B cell (primary cell): Measurements from ENCODE around the gene MSI1. TPM values are rescaled to one million over a fixed set of nuclear protein-coding genes. Genes with fewer than 3 reads are reported as not detected.

Source experiments
- ATAC-seq: fragments of 200-7000 bp; cut with Tn5 transposase; one replicate; pipeline ENCODE4 v1.10.0; 2021; ENCODE audit warnings: low read depth, mild to moderate bottlenecking, moderate number of reproducible peaks, moderate library complexity
- CTCF ChIA-PET: fragments of 350-600 bp; sonication (Branson Sonifier 250); formaldehyde crosslinking; loops from one replicate; lab custom pipeline; 2021; ENCODE audit warnings: antibody characterized with exemption, inconsistent platforms; lab: Charles Lee
- POLR2A ChIA-PET: fragments of 350-600 bp; sonication (Branson Sonifier 250); formaldehyde crosslinking; loops from one replicate; lab custom pipeline; 2021; ENCODE audit warnings: antibody characterized with exemption; lab: Charles Lee
- DNase-seq: peaks from one replicate; pipeline ENCODE4 v3.0.0; 2013
- H2AFZ ChIP-seq: 2 replicates; pipeline ENCODE4 v1.6.1; 2012; ENCODE audit warnings: mild to moderate bottlenecking, low read depth, low read length; ENCODE audit not compliant: insufficient read depth, poor library complexity, severe bottlenecking
- H3K27ac ChIP-seq, 2 donors: 1 replicate in 1 of 2; 2 replicates in 1 of 2; pipeline ENCODE4 v1.5.1; 2012 to 2013; ENCODE audit warnings: low read length in 2 of 2, mild to moderate bottlenecking in 2 of 2, moderate library complexity in 1 of 2
- H3K27me3 ChIP-seq, 4 experiments: fragments of 200-600 bp in 1 of 4; sonication (generic) in 1 of 4; replicated peaks in 1 of 4; 1 replicate in 2 of 4; 2 replicates in 2 of 4; pipeline versions ENCODE4 v1.6.1 to v1.7.0; 2013 to 2016; ENCODE audit warnings: low read length in 3 of 4, mild to moderate bottlenecking in 2 of 4, mixed read lengths in 1 of 4, moderate library complexity in 1 of 4; ENCODE audit not compliant: insufficient read depth in 4 of 4, control insufficient read depth in 3 of 4; ENCODE audit errors: control extremely low read depth in 1 of 4
- H3K36me3 ChIP-seq, 2 experiments: replicated peaks in 1 of 2; 1 replicate in 1 of 2; 2 replicates in 1 of 2; pipeline versions ENCODE4 v1.6.1 to v1.7.1; 2013; ENCODE audit warnings: low read length in 1 of 2; ENCODE audit not compliant: insufficient read depth in 2 of 2, control insufficient read depth in 1 of 2; ENCODE audit errors: control extremely low read depth in 1 of 2, extremely low read depth in 1 of 2
- H3K4me1 ChIP-seq, 2 donors: fragments of 200-600 bp in 1 of 2; sonication (generic) in 1 of 2; 1 replicate in 1 of 2; 2 replicates in 1 of 2; pipeline versions ENCODE4 v1.5.1 to v1.6.1; 2013 to 2017; ENCODE audit warnings: low read length in 2 of 2; ENCODE audit not compliant: control insufficient read depth in 2 of 2, insufficient read depth in 2 of 2
- H3K4me2 ChIP-seq: replicated peaks from 2 replicates; pipeline ENCODE3; 2012; ENCODE audit warnings: mild to moderate bottlenecking, low read depth, low read length; ENCODE audit not compliant: poor library complexity, severe bottlenecking
- H3K4me3 ChIP-seq, 5 experiments: fragments of 200-600 bp in 1 of 5; sonication (generic) in 1 of 5; 1 replicate in 3 of 5; 2 replicates in 2 of 5; pipeline versions ENCODE4 v1.5.1 to v1.7.0; 2011 to 2016; ENCODE audit warnings: low read length in 4 of 5, mild to moderate bottlenecking in 4 of 5, low read depth in 2 of 5, control low read depth in 1 of 5, moderate library complexity in 1 of 5; ENCODE audit not compliant: insufficient read depth in 1 of 5; ENCODE audit errors: control extremely low read depth in 1 of 5, extremely low read depth in 1 of 5
- H3K79me2 ChIP-seq: fragments of 200-600 bp; sonication (generic); one replicate; pipeline ENCODE4 v1.6.0; 2016; ENCODE audit warnings: low read length; ENCODE audit not compliant: control insufficient read depth, insufficient read depth
- H3K9ac ChIP-seq: fragments of 200-600 bp; sonication (generic); 2 replicates; pipeline ENCODE4 v1.6.1; 2017; ENCODE audit warnings: mild to moderate bottlenecking, low read length, moderate library complexity
- H3K9me3 ChIP-seq, 3 donors: one replicate each; pipeline versions ENCODE4 v1.6.1 to v1.7.1; 2013; ENCODE audit warnings: low read length in 2 of 3; ENCODE audit not compliant: control insufficient read depth in 2 of 3, insufficient read depth in 1 of 3; ENCODE audit errors: control extremely low read depth in 1 of 3
- H4K20me1 ChIP-seq: 2 replicates; pipeline ENCODE4 v1.6.0; 2012; ENCODE audit warnings: mild to moderate bottlenecking, low read length; ENCODE audit not compliant: insufficient read depth, control insufficient read depth, poor library complexity, severe bottlenecking
- H3K27ac Mint-ChIP-seq: one replicate; pipeline ENCODE4 v1.8.0; 2021; ENCODE audit warnings: mixed read lengths
- H3K27me3 Mint-ChIP-seq: one replicate; pipeline ENCODE4 v1.8.0; 2021; ENCODE audit warnings: mixed read lengths
- H3K4me1 Mint-ChIP-seq: one replicate; pipeline ENCODE4 v1.8.0; 2021; ENCODE audit warnings: mixed read lengths
- H3K4me3 Mint-ChIP-seq: one replicate; pipeline ENCODE4 v1.8.0; 2021; ENCODE audit warnings: mixed read lengths
- H3K9me3 Mint-ChIP-seq: one replicate; pipeline ENCODE4 v1.8.0; 2022; ENCODE audit warnings: mixed read lengths; ENCODE audit not compliant: insufficient read depth
- EZH2 ChIP-seq: IDR thresholded peaks from 2 replicates; pipeline ENCODE4 v1.6.1; 2012; ENCODE audit warnings: borderline replicate concordance, low read depth, mild to moderate bottlenecking, moderate library complexity, low read length; ENCODE audit not compliant: insufficient read depth, poor library complexity, severe bottlenecking
- WGBS: methylation state at CpG from one replicate; pipeline ENCODE4 v1.1.5; 2013; ENCODE audit warnings: missing lambda C conversion rate; ENCODE audit not compliant: insufficient coverage; 5-methylcytosine and 5-hydroxymethylcytosine counted together
- intact Hi-C: fragments of 100-400 bp; cut with micrococcal nuclease; formaldehyde crosslinking; loops from one replicate; pipeline ENCODE4 v1.10.0; 2022
- polyA plus RNA-seq: library from polyadenylated mRNA; depleted of rRNA; stranded (reverse); fragments of >200 nt; gene quantifications from 2 replicates; pipeline ENCODE4 v1.2.3, GENCODE V29; 2012
- small RNA-seq: library from RNA; depleted of rRNA; stranded (forward); fragments of <200 nt; gene quantifications from one replicate; pipeline ENCODE3, GENCODE V24; 2012; ENCODE audit warnings: low replicate concordance, low read depth; ENCODE audit not compliant: insufficient read length
- total RNA-seq, 2 donors: library from RNA; stranded (reverse); fragments of 120-200 nt in 1 of 2; gene quantifications; 1 replicate in 1 of 2; 2 replicates in 1 of 2; pipeline versions ENCODE4 v1.2.3 to v1.2.4, GENCODE V29; 2013 to 2022
- TF ChIP-seq, protein P1 (sequence below): fragments of 200-600 bp; IDR thresholded peaks from one replicate; pipeline ENCODE4 v1.8.0; 2022; ENCODE audit warnings: antibody characterized with exemption, mild to moderate bottlenecking

The MSI1 gene
- total and polyA plus RNA-seq, 2 donors (not counting 1 experiment from before 2014, with no cell fraction given), result not detected

DNA sequence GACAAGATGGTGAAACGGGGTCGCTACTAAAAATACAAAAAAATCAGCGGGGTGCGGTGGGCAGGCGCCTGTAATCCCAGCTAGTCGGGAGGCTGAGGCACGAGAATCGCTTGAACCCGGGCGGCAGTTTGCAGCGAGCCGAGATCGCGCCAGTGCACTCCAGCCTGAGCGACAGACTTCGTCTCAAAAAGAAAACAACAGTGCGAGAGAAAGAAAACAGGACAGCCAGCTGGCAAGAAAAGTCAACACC, 76.6 kb downstream of the MSI1 start:
- Histone ChIP-seq H3K9me3 (no peaks in the 10 kb centered on the region), H3K27me3 (no peaks in the 10 kb centered on the region), H3K9ac (peak overlapping the region; percentile 85), H3K27ac (peak overlapping the region; percentile 99), H2AFZ (peak overlapping the region; percentile 68), H3K4me1 (peaks cover 14 to 20% of the 10 kb centered on the region in 2 donors), H3K4me2 (peak overlapping the region; percentile 70), H3K36me3 (no peaks in the 10 kb centered on the region), H3K4me3 (peak overlapping the region; percentile 61 to 87 (median 82)), H3K79me2 (no peaks in the 10 kb centered on the region), H4K20me1 (no peaks in the 10 kb centered on the region)
- ATAC-seq (peak; percentile 1), DNase-seq (no peak)
- ChIA-PET CTCF (interaction anchor here (0.8 to 4.3 kb wide), 6 partner anchors 10 to 204 kb away, joined by 3 to 53 read pairs (median 8); partner anchors contain the start of genes DYNLL1, PXN, RPLP0 and SIRT4), POLR2A (interaction anchor here (1.2 to 3.6 kb wide), 9 partner anchors 10 to 394 kb away, joined by 3 to 65 read pairs (median 12); partner anchors contain the start of genes MLEC, RAB35, RPLP0 and SIRT4)
- under 1% methylated on average over 16 of the region's 17 CpGs for WGBS
- intact Hi-C loops, result loop anchor here (2.0 kb wide), 2 partner anchors 176 to 304 kb away; partner anchors contain the start of genes BICDL1 and RAB35
- Mint-ChIP-seq H3K9me3 (no peaks in the 10 kb centered on the region), H3K27ac (no peak overlapping the region), H3K4me3 (no peak overlapping the region), H3K4me1 (peaks cover 13% of the 10 kb centered on the region), H3K27me3 (no peaks in the 10 kb centered on the region)
- TF ChIP-seq, protein P1, sequence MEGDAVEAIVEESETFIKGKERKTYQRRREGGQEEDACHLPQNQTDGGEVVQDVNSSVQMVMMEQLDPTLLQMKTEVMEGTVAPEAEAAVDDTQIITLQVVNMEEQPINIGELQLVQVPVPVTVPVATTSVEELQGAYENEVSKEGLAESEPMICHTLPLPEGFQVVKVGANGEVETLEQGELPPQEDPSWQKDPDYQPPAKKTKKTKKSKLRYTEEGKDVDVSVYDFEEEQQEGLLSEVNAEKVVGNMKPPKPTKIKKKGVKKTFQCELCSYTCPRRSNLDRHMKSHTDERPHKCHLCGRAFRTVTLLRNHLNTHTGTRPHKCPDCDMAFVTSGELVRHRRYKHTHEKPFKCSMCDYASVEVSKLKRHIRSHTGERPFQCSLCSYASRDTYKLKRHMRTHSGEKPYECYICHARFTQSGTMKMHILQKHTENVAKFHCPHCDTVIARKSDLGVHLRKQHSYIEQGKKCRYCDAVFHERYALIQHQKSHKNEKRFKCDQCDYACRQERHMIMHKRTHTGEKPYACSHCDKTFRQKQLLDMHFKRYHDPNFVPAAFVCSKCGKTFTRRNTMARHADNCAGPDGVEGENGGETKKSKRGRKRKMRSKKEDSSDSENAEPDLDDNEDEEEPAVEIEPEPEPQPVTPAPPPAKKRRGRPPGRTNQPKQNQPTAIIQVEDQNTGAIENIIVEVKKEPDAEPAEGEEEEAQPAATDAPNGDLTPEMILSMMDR, result no peak
- no peak for TF ChIP-seq EZH2

Small RNAs within 50 kb of the gene (small RNA-seq; reads per million reads assigned to genes)
- gene RNU4-1 (30.6 reads per million, percentile 92 among the genes with 10 or more reads in this experiment), gene RNU4-2 (185 reads per million, percentile 96 among the genes with 10 or more reads in this experiment), gene RNU6-1088P (not detected)

Other genes with a start within 250 kb of the MSI1 start
- gene GCN1, start 174.4 kb downstream of the MSI1 start, total RNA-seq, result 127 and 160 TPM in 2 replicates
- gene GCN1, start 174.4 kb downstream of the MSI1 start, polyA plus RNA-seq, result 41.3 and 41.9 TPM in 2 replicates
- 1,817 and 1,873 TPM in 2 replicates for gene RPLP0, start 168.1 kb downstream of the MSI1 start, total RNA-seq
- gene RPLP0, start 168.1 kb downstream of the MSI1 start, polyA plus RNA-seq, result 4,783 and 7,975 TPM in 2 replicates
- 2.0 and 2.8 TPM in 2 replicates for gene PXN, start 103.4 kb downstream of the MSI1 start, total RNA-seq
- gene PXN, start 103.4 kb downstream of the MSI1 start, polyA plus RNA-seq, result 3.1 and 5.4 TPM in 2 replicates
- gene RNU4-2, start 77.3 kb downstream of the MSI1 start, total RNA-seq, result 12,344 and 13,004 TPM in 2 replicates
- not detected in 2 replicates for gene RNU4-2, start 77.3 kb downstream of the MSI1 start, polyA plus RNA-seq
- 3,269 and 3,426 TPM in 2 replicates for gene RNU4-1, start 75.9 kb downstream of the MSI1 start, total RNA-seq
- gene RNU4-1, start 75.9 kb downstream of the MSI1 start, polyA plus RNA-seq, result not detected in 2 replicates
- gene SIRT4, start 66.8 kb downstream of the MSI1 start, total RNA-seq, result 2.5 and 4.8 TPM in 2 replicates
- 1.3 and 1.5 TPM in 2 replicates for gene SIRT4, start 66.8 kb downstream of the MSI1 start, polyA plus RNA-seq
- not detected in 2 replicates for gene PLA2G1B, start 41.4 kb downstream of the MSI1 start, total RNA-seq
- gene PLA2G1B, start 41.4 kb downstream of the MSI1 start, polyA plus RNA-seq, result not detected in 2 replicates
- gene COX6A1, start 68.9 kb upstream of the MSI1 start, total RNA-seq, result 132 and 137 TPM in 2 replicates
- 366 and 484 TPM in 2 replicates for gene COX6A1, start 68.9 kb upstream of the MSI1 start, polyA plus RNA-seq
- 15.8 and 19.6 TPM in 2 replicates for gene TRIAP1, start 77.2 kb upstream of the MSI1 start, total RNA-seq
- 13.8 and 20.5 TPM in 2 replicates for gene TRIAP1, start 77.2 kb upstream of the MSI1 start, polyA plus RNA-seq
- gene GATC, start 77.3 kb upstream of the MSI1 start, total RNA-seq, result 26.0 and 26.4 TPM in 2 replicates
- 13.8 and 15.0 TPM in 2 replicates for gene GATC, start 77.3 kb upstream of the MSI1 start, polyA plus RNA-seq
- gene SRSF9, start 100.6 kb upstream of the MSI1 start, total RNA-seq, result 151 and 157 TPM in 2 replicates
- 96.3 and 188 TPM in 2 replicates for gene SRSF9, start 100.6 kb upstream of the MSI1 start, polyA plus RNA-seq
- 132 and 138 TPM in 2 replicates for gene DYNLL1, start 126.9 kb upstream of the MSI1 start, total RNA-seq
- gene DYNLL1, start 126.9 kb upstream of the MSI1 start, polyA plus RNA-seq, result 74.3 and 116 TPM in 2 replicates
- 22.1 and 25.4 TPM in 2 replicates for gene COQ5, start 160.0 kb upstream of the MSI1 start, total RNA-seq
- 9.8 and 14.2 TPM in 2 replicates for gene COQ5, start 160.0 kb upstream of the MSI1 start, polyA plus RNA-seq
- gene RNF10, start 165.2 kb upstream of the MSI1 start, total RNA-seq, result 227 and 236 TPM in 2 replicates
- 163 and 250 TPM in 2 replicates for gene RNF10, start 165.2 kb upstream of the MSI1 start, polyA plus RNA-seq
- 60.6 and 61.4 TPM in 2 replicates for gene POP5, start 212.2 kb upstream of the MSI1 start, total RNA-seq
- gene POP5, start 212.2 kb upstream of the MSI1 start, polyA plus RNA-seq, result 98.0 and 107 TPM in 2 replicates